Aorta (tissue), 5 donors: ENCODE measurements around the gene EVA1A. TPM values are rescaled to one million over a fixed set of nuclear protein-coding genes. Genes with fewer than 3 reads are reported as not detected.

Experiments used
- ATAC-seq: fragments of 200-7000 bp; cut with Tn5 transposase; one replicate; pipeline ENCODE4 v1.9.1; 2022; ENCODE audit warnings: moderate library complexity; ENCODE audit not compliant: low FRiP score
- DNase-seq, 2 donors: peaks; one replicate each; pipeline ENCODE4 v3.0.0-alpha.2; 2020
- H3K27ac ChIP-seq, 2 donors: one replicate each; pipeline ENCODE4 v1.5.1; 2013; ENCODE audit warnings: low read length in 2 of 2, mild to moderate bottlenecking in 2 of 2, moderate library complexity in 2 of 2, control low read depth in 1 of 2, inconsistent platforms in 1 of 2, low read depth in 1 of 2
- H3K27me3 ChIP-seq, 2 donors: one replicate each; pipeline ENCODE4 v1.6.1; 2013; ENCODE audit warnings: control low read depth in 1 of 2, low read length in 1 of 2, mild to moderate bottlenecking in 1 of 2, moderate library complexity in 1 of 2; ENCODE audit not compliant: insufficient read depth in 2 of 2, control insufficient read depth in 1 of 2
- H3K36me3 ChIP-seq, 2 donors: one replicate each; pipeline ENCODE4 v1.6.1; 2013; ENCODE audit warnings: control low read depth in 1 of 2, low read length in 1 of 2, mild to moderate bottlenecking in 1 of 2; ENCODE audit not compliant: insufficient read depth in 2 of 2, control insufficient read depth in 1 of 2
- H3K4me1 ChIP-seq, 2 donors: one replicate each; pipeline ENCODE4 v1.6.1; 2013; ENCODE audit warnings: low read length in 2 of 2, control low read depth in 1 of 2, mild to moderate bottlenecking in 1 of 2, moderate library complexity in 1 of 2; ENCODE audit not compliant: insufficient read depth in 2 of 2, control insufficient read depth in 1 of 2
- H3K4me3 ChIP-seq, 2 donors: one replicate each; pipeline ENCODE4 v1.5.1; 2013; ENCODE audit warnings: low read length in 2 of 2, control low read depth in 1 of 2, mild to moderate bottlenecking in 1 of 2
- H3K9me3 ChIP-seq: one replicate; pipeline ENCODE4 v1.6.1; 2013; ENCODE audit warnings: mild to moderate bottlenecking, low read length; ENCODE audit not compliant: control insufficient read depth
- WGBS, 2 donors: extraction: QIAGEN DNeasy Blood & Tissue Kit; methylation state at CpG; one replicate each; pipeline ENCODE4 v1.1.7; 2013; 5-methylcytosine and 5-hydroxymethylcytosine counted together
- intact Hi-C, 2 donors: fragments of 100-400 bp; cut with DNase I; formaldehyde crosslinking; loops; one replicate each; pipeline versions ENCODE4 v1.14.2 to v1.15.0; 2022
- polyA plus RNA-seq, 2 donors: library from polyadenylated mRNA; stranded (reverse); fragments of 200-250 nt; gene quantifications; one replicate each; pipeline ENCODE4 v1.2.3, GENCODE V29; 2013
- total RNA-seq, 2 donors: library from RNA; stranded (reverse); fragmentation: NEBNext Ultra II Directional; extraction: Animal tissue kit (Norgen Biotek cat#: 25700); gene quantifications; one replicate each; pipeline ENCODE4 v1.2.1, GENCODE V29; 2021
- donor health status: healthy with polysubstance abuse.
- donor health status: Bipolar disorder and iron deficiency.
- donor health status: DM: no; HTN: no; CAD: no.
- donor health status: DM: no; HTN: no; CAD: no.
- donor health status: DM: yes; HTN: yes; CAD: no.

Gene EVA1A
- total and polyA plus RNA-seq, 4 donors, result 0.82 to 6.0 (median 2.4) TPM

DNA sequence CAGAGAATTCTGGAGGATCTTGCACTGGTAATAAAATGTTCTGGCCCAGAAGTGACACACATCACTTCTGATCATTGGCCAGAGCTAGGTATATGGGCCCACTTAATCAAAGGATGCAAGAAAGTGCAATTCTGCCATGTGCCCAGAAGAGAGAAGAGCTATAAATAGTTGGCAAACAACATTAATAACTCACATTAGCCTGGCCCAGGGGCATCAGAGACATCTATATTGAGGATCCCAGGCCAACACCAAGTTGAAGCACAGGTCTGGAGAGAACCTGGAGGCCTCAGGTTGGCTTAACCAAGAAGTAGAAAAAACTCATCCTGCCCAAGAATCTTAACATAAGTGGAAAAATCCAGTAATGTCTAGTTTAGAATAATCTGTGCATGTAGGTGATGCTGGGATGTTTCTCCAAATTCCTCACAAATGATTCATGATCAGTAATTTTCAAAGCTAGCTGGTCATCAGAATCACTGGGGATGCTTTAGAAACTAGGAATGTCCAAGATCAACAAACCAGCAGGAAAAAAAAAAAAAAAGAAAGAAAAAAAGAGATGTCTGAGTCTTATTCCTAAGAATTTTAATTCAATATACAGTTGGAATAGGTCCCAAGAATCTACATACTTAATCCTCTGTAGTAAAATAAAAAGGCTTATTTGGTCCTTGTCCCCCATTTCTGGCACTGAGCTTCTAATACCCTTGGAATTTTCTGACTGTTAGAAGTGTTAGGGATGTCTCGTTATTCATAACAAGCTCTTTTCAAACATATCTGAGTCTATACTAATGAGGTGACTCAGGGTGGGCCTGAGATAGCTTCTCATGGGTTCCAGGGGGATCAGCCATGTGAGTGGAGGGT lies 35.0 kb upstream of the EVA1A start:
- H3K4me3 ChIP-seq, result no peak overlapping the region
- no peaks in the 10 kb centered on the region for H3K27me3 ChIP-seq
- intact Hi-C loops, result no loop called here
- H3K36me3 ChIP-seq, result no peaks in the 10 kb centered on the region
- ATAC-seq (no peak), DNase-seq (no peak)
- no peaks in the 10 kb centered on the region for H3K4me1 ChIP-seq
- peaks cover 2% of the 10 kb centered on the region for H3K9me3 ChIP-seq
- WGBS, 2 donors, result 48 to 51% methylated on average over 1 of the region's 1 CpG
- no peak overlapping the region for H3K27ac ChIP-seq

DNA sequence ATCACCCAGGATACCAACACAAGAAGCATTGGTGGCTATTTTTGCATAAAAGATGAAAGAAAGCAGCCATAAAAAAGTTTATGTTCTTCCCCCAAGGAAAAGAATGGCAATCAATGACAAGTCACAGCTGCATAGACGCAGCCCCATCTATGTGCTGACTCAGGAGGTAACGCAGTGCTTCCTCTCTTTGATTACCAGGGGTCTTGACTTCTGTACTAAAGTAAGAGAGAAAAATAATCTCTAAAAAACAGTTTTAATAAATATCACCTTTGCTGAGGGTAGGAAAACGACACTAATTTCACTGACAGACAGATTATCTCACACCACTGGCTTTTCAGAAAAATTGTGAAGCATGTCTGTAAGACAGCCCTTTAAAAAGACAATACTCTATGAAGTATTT lies 33.9 kb upstream of the EVA1A start:
- ATAC-seq, result no peak

DNA sequence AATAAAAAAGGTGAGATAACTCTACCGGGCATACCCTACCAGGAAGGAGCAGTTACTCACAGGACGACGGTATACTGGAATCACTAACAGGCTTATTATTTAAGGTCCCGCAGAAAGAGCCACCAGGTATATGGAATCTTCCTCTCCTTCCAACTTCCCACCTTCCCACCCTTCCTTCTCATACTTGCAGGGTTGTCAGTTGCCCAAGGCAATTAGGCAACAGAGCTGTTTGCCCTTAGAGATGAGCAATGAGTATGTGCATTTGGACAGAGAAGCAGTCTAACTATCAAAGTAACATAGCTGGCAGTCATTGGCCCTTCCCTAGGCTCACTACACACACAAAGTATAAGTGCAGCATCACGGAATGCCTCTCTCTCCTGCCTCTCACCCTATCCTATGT lies 32.1 kb upstream of the EVA1A start:
- intact Hi-C loops, result no loop called here
- ATAC-seq, result no peak
- 89 to 91% methylated on average over 5 of the region's 5 CpGs for WGBS, 2 donors
- Histone ChIP-seq H3K36me3 (no peaks in the 10 kb centered on the region), H3K27ac (no peak overlapping the region), H3K9me3 (peaks cover 2% of the 10 kb centered on the region), H3K4me1 (no peaks in the 10 kb centered on the region), H3K4me3 (no peak overlapping the region), H3K27me3 (no peaks in the 10 kb centered on the region)
- DNase-seq, result no peak

More for the DNA sequence above, 33.9 kb upstream of the EVA1A start:
- Histone ChIP-seq H3K4me1 (no peaks in the 10 kb centered on the region), H3K4me3 (no peak overlapping the region), H3K27ac (no peak overlapping the region), H3K9me3 (peaks cover 2% of the 10 kb centered on the region), H3K36me3 (no peaks in the 10 kb centered on the region), H3K27me3 (no peaks in the 10 kb centered on the region)
- WGBS, 2 donors, result 34 to 53% methylated on average over 3 of the region's 3 CpGs
- no peak for DNase-seq
- intact Hi-C loops, result no loop called here

DNA sequence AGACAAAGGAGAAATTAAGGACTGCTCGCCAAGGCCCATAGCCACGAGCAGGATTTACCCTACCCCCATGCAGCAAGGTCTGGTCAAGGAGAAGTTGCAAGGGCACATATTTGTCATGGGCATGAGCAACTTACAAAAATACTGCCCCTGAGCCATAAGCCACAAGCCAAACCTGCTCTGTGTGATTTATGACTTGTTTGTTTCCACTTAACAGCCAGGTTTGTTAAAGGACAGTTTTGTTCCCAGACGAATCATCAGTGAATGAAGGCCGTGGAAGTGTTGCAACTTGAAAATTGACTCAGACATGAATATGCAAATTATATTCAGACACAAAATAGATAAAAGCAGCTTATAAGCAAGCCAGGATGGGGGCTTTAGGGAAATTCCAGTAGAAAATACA lies 31.3 kb upstream of the EVA1A start:
- Histone ChIP-seq H3K9me3 (peaks cover 2% of the 10 kb centered on the region), H3K27ac (no peak overlapping the region), H3K4me1 (no peaks in the 10 kb centered on the region), H3K36me3 (no peaks in the 10 kb centered on the region), H3K27me3 (no peaks in the 10 kb centered on the region), H3K4me3 (no peak overlapping the region)
- WGBS, 2 donors, result 38 to 48% methylated on average over 4 of the region's 4 CpGs
- ATAC-seq (no peak), DNase-seq (no peak)
- intact Hi-C loops, result no loop called here

DNA sequence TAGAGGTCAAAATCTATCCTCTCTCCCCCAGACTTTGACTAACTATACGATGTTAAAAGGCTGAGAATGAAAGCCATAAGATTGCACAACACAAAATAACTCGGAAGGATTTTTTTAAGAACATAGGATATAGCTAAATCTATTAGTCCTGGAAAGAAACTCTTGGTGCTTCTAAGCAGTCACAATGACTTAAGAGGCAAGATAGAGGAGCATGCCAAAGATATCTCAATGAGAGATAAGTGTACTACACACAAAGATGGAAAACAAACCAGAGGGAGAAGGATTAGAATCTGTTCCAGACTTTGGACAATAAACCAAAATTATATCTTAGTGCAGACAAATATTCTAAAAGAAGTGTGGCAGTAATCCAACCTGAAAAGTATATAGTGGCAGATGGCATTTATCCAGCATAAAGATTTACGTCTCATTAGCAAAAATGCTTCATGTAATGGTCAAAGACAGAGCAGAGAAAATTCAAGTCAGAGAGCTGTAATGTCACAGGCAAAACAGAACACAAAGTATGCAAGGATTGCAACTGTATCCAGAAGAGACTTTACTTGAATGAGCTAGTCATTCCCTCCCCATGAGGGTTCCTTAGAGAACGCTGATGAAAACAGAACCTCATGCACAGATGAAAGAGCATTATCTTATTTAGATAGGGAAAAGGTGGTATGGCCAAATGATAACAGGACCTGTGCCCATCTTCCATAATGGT lies 28.8 kb upstream of the EVA1A start:
- Histone ChIP-seq H3K9me3 (peaks cover 2% of the 10 kb centered on the region), H3K4me1 (no peaks in the 10 kb centered on the region), H3K27ac (no peak overlapping the region), H3K4me3 (no peak overlapping the region), H3K27me3 (no peaks in the 10 kb centered on the region), H3K36me3 (no peaks in the 10 kb centered on the region)
- no peak for DNase-seq
- intact Hi-C loops, result no loop called here
- WGBS, 2 donors, result 16 to 19% methylated on average over 4 of the region's 4 CpGs
- no peak for ATAC-seq

DNA sequence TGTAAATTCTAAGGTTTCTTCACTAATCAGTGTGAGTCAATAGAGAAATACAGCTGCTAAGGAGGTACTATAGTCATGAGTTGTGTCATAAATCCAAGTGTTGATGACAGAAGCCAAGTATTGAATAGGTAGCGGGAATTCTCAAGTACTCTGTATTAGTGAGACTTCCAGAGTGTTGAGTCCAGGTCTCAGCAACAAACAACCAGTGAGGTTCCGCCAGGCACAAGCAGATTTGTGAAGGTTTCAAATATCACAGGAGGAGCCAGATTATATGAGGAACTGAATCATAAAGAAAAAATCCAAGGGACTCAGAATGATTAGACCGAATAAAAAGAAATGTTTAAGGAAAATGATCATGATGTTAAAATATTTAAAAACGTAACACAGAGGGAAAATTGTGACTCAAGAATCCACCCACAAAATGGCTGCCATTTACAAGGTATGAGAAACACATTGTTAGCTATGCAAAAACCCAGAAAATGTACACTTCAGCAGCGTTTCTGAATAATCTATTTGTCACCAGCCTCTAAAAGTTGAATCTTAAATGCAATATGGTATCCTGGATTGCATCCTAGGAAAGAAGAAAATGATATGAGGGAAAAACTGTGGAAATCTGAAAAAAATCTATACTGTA lies 27.3 kb upstream of the EVA1A start:
- ATAC-seq (no peak), DNase-seq (no peak)
- H3K9me3 ChIP-seq, result peaks cover 2% of the 10 kb centered on the region
- intact Hi-C loops, result no loop called here
- H3K4me3 ChIP-seq, result no peak overlapping the region
- no peaks in the 10 kb centered on the region for H3K4me1 ChIP-seq
- no peaks in the 10 kb centered on the region for H3K27me3 ChIP-seq
- WGBS, 2 donors, result 64 to 74% methylated on average over 5 of the region's 5 CpGs
- H3K27ac ChIP-seq, result no peak overlapping the region
- H3K36me3 ChIP-seq, result no peaks in the 10 kb centered on the region

DNA sequence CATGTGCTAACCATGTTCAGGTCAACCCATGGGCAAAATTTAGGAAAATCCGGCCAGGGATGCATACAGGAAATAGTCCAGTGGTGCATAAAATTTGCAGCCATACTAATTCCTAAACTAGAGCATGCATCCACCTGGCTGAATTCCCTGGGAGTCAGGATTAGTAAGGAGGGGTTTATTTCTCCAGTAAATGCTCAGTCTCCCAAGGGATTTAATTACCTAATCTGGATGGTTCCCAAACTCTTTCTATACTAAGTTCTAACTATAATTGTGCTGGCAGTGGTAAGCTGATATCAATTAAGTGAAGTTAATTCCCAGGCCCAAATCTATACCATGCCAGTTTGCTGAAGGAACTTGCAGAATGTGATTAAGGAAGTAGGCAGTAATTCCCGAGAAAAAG lies 26.2 kb upstream of the EVA1A start:
- ATAC-seq, result no peak
- Histone ChIP-seq H3K9me3 (no peaks in the 10 kb centered on the region), H3K4me3 (no peak overlapping the region), H3K36me3 (no peaks in the 10 kb centered on the region), H3K27me3 (no peaks in the 10 kb centered on the region), H3K4me1 (no peaks in the 10 kb centered on the region), H3K27ac (no peak overlapping the region)
- no peak for DNase-seq
- intact Hi-C loops, result no loop called here
- 80 to 86% methylated on average over 2 of the region's 2 CpGs for WGBS, 2 donors

DNA sequence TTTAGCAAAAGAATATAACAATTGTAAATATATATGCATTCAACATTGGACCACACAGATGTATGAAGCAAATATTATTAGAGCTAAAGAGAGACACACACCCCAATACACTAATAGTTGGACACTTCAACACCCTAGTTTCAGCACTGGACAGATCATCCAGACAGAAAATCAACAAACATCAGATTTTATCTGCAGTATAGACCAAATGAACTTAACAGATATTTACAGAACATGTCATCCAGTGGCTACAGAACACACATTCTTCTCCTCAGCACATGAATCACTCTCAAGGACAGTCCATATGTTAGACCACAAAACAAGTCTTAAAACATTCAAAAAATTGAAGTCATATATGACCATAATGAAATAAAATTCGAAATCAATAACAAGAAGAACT lies 22.1 kb upstream of the EVA1A start:
- Histone ChIP-seq H3K36me3 (no peaks in the 10 kb centered on the region), H3K27me3 (no peaks in the 10 kb centered on the region), H3K4me3 (no peak overlapping the region), H3K4me1 (no peaks in the 10 kb centered on the region), H3K9me3 (no peaks in the 10 kb centered on the region), H3K27ac (no peak overlapping the region)
- DNase-seq (no peak), ATAC-seq (no peak)
- intact Hi-C loops, result no loop called here
- 70 to 84% methylated on average over 1 of the region's 1 CpG for WGBS, 2 donors
